Transverse colon (tissue), 4 donors: ENCODE results near the gene MACC1. TPM values are rescaled to one million over a fixed set of nuclear protein-coding genes. Genes with fewer than 3 reads are reported as not detected.
"Not testable (repeated sequence)": the region's sequence is repeated elsewhere in the genome, so short reads cannot be mapped to it uniquely, and the experiment has no call there.

Experiments used
- DNase-seq: peaks from one replicate; pipeline ENCODE4 v3.0.0-alpha.2; 2019
- H3K27ac ChIP-seq, 4 donors: fragments of 200-600 bp; sonication (generic); 2 replicates each; pipeline ENCODE4 v1.5.1; 2016 to 2018; ENCODE audit warnings: inconsistent platforms in 4 of 4
- H3K27me3 ChIP-seq: fragments of 200-600 bp; sonication (generic); 2 replicates; pipeline ENCODE4 v1.5.1; 2017; ENCODE audit warnings: inconsistent platforms
- H3K36me3 ChIP-seq, 4 donors: fragments of 200-600 bp; sonication (generic); 2 replicates each; pipeline ENCODE4 v1.5.1; 2017 to 2019; ENCODE audit warnings: inconsistent platforms in 4 of 4
- H3K4me1 ChIP-seq, 4 donors: fragments of 200-600 bp; sonication (generic); 2 replicates each; pipeline ENCODE4 v1.5.1; 2017 to 2020; ENCODE audit warnings: inconsistent platforms in 4 of 4
- H3K4me3 ChIP-seq, 4 donors: fragments of 200-600 bp; sonication (generic); 1 replicate in 1 of 4; 2 replicates in 3 of 4; pipeline versions ENCODE4 v1.5.1 to v1.6.1; 2017 to 2019; ENCODE audit warnings: inconsistent platforms in 4 of 4
- H3K9me3 ChIP-seq, 2 donors: fragments of 200-600 bp; sonication (generic); 2 replicates each; pipeline ENCODE4 v1.5.1; 2017 to 2019; ENCODE audit warnings: inconsistent platforms in 2 of 2
- CTCF ChIP-seq, 5 experiments: fragments of 200-600 bp in 3 of 5; fragments of 450-650 bp in 2 of 5; sonication (generic) in 3 of 5; IDR thresholded peaks; 1 replicate in 2 of 5; 2 replicates in 3 of 5; pipeline ENCODE4 v1.5.1; 2016 to 2017; ENCODE audit warnings: antibody characterized with exemption in 5 of 5, inconsistent platforms in 3 of 5, mild to moderate bottlenecking in 2 of 5, moderate library complexity in 1 of 5
- EP300 ChIP-seq: sonication (generic); formaldehyde crosslinking; IDR thresholded peaks from one replicate; pipeline ENCODE4 v1.6.1; 2017; ENCODE audit warnings: antibody characterized with exemption, low read depth
- POLR2A ChIP-seq: fragments of 450-650 bp; IDR thresholded peaks from one replicate; pipeline ENCODE4 v1.6.1; 2016; ENCODE audit warnings: antibody characterized with exemption, mild to moderate bottlenecking, moderate library complexity
- POLR2AphosphoS5 ChIP-seq, 3 donors: sonication (generic); formaldehyde crosslinking; IDR thresholded peaks; one replicate each; pipeline ENCODE4 v1.6.1; 2016; ENCODE audit warnings: antibody characterized with exemption in 3 of 3
- WGBS, 2 donors: methylation state at CpG; one replicate each; pipeline ENCODE4 v1.1.5; 2018; ENCODE audit warnings: low coverage in 1 of 2; 5-methylcytosine and 5-hydroxymethylcytosine counted together
- in situ Hi-C, 4 donors: fragments of 200-750 bp; cut with MboI; loops; one replicate each; pipeline versions ENCODE4 v1.15.0 to v1.15.1; 2017; ENCODE audit warnings: low sequenced_read_pairs in 3 of 4, low pct_ligation_motif_present in 1 of 4, low pct_unique_long_range_greater_than_20kb in 1 of 4
- intact Hi-C: fragments of 100-400 bp; cut with DNase I; formaldehyde crosslinking; loops from one replicate; pipeline ENCODE4 v1.15.1; 2023; ENCODE audit warnings: low total_unique reads
- total RNA-seq, 4 donors: library from RNA; depleted of rRNA; stranded (reverse); fragments of >200 nt; gene quantifications; one replicate each; pipeline ENCODE4 v1.1.0, GENCODE V29; 2016

The MACC1 gene
- total RNA-seq, 4 donors from 2014 or later = 5.2 to 9.8 (median 7.2) TPM

- no peaks in the 10 kb centered on the region for H3K27me3 ChIP-seq
- H3K9me3 ChIP-seq = no peaks in the 10 kb centered on the region
- intact Hi-C loops = no loop called here
- no peak overlapping the region for H3K4me3 ChIP-seq
- H3K4me1 ChIP-seq = no peaks in the 10 kb centered on the region
- no peak for TF ChIP-seq EP300
- no peak for TF ChIP-seq CTCF (IDR thresholded peaks at IDR 0.05)
- no peak for TF ChIP-seq POLR2A
- TF ChIP-seq POLR2AphosphoS5 (IDR thresholded peaks at IDR 0.05) = no peak
- 62 to 63% methylated on average over 2 of the region's 2 CpGs for WGBS, 2 donors
- H3K27ac ChIP-seq = no peak overlapping the region
- no peaks in the 10 kb centered on the region for H3K36me3 ChIP-seq
- in situ Hi-C loops = no loop called here
- no peak for DNase-seq
Measured at GRCh38 chr7:20128001-20128400, 89.2 kb downstream of the MACC1 start.

GRCh38 chr7:20126060-20126459, 91.1 kb downstream of the MACC1 start:
- H3K36me3 ChIP-seq, H3K27ac ChIP-seq, H3K4me1 ChIP-seq, in situ Hi-C loops, H3K4me3 ChIP-seq, intact Hi-C loops, DNase-seq, H3K9me3 ChIP-seq, H3K27me3 ChIP-seq: not testable (repeated sequence)
- 81 to 84% methylated on average over 4 of the region's 4 CpGs for WGBS, 2 donors

- WGBS, 2 donors = 89 to 98% methylated on average over 6 of the region's 6 CpGs
- H3K4me1 ChIP-seq = not testable (repeated sequence)
Measured at GRCh38 chr7:20124087-20124486, 93.1 kb downstream of the MACC1 start.

GRCh38 chr7:20122653-20123316, 94.4 kb downstream of the MACC1 start:
- H3K36me3 ChIP-seq, DNase-seq, H3K9me3 ChIP-seq, intact Hi-C loops, in situ Hi-C loops, H3K4me3 ChIP-seq, H3K4me1 ChIP-seq, H3K27me3 ChIP-seq, H3K27ac ChIP-seq: not testable (repeated sequence)
- 89 to 92% methylated on average over 8 to 16 of the region's 16 CpGs for whole genome bisulfite sequencing, 2 donors

More at GRCh38 chr7:20124087-20124486, 93.1 kb downstream of the MACC1 start:
- H3K36me3 ChIP-seq, H3K9me3 ChIP-seq, intact Hi-C loops, in situ Hi-C loops, H3K27ac ChIP-seq, DNase-seq, H3K4me3 ChIP-seq, H3K27me3 ChIP-seq: not testable (repeated sequence)

- 82 to 90% methylated on average over 5 to 6 of the region's 6 CpGs for WGBS, 2 donors
- intact Hi-C loops = no loop called here
- Histone ChIP-seq H3K4me1 (no peaks in the 10 kb centered on the region), H3K36me3 (no peaks in the 10 kb centered on the region), H3K27me3 (no peaks in the 10 kb centered on the region), H3K4me3 (no peak overlapping the region), H3K9me3 (no peaks in the 10 kb centered on the region), H3K27ac (no peak overlapping the region)
- TF ChIP-seq POLR2A = no peak
- no peak for TF ChIP-seq CTCF (IDR thresholded peaks at IDR 0.05)
- TF ChIP-seq EP300 = no peak
- in situ Hi-C loops = no loop called here
- DNase-seq = no peak
Measured at GRCh38 chr7:20122073-20122472, 95.1 kb downstream of the MACC1 start.

- no peak for TF ChIP-seq POLR2A
- no peak for TF ChIP-seq CTCF (IDR thresholded peaks at IDR 0.05)
- TF ChIP-seq EP300 = no peak
- no peak for TF ChIP-seq POLR2AphosphoS5 (IDR thresholded peaks at IDR 0.05)
- no peak overlapping the region for H3K4me3 ChIP-seq
- intact Hi-C loops (no loop called here), in situ Hi-C loops (no loop called here)
- no peaks in the 10 kb centered on the region for H3K4me1 ChIP-seq
- H3K36me3 ChIP-seq = no peaks in the 10 kb centered on the region
- H3K27ac ChIP-seq = no peak overlapping the region
- no peak for DNase-seq
- WGBS, 2 donors = 69 to 89% methylated on average over 7 to 8 of the region's 8 CpGs
- no peaks in the 10 kb centered on the region for H3K9me3 ChIP-seq
- H3K27me3 ChIP-seq = no peaks in the 10 kb centered on the region
Measured at GRCh38 chr7:20121404-20121803, 95.8 kb downstream of the MACC1 start.

GRCh38 chr7:20120611-20121168, 96.5 kb downstream of the MACC1 start:
- H3K27me3 ChIP-seq, DNase-seq, H3K4me1 ChIP-seq, H3K9me3 ChIP-seq, H3K4me3 ChIP-seq, H3K36me3 ChIP-seq, H3K27ac ChIP-seq, in situ Hi-C loops, intact Hi-C loops: not testable (repeated sequence)
- WGBS, 2 donors = 83 to 96% methylated on average over 3 to 7 of the region's 7 CpGs
